Retinal pigment epithelial cell (primary cell): ENCODE data around the gene SWSAP1.
"Not testable (repeated sequence)": the region's sequence is repeated elsewhere in the genome, so short reads cannot be mapped to it uniquely, and the experiment has no call there.

ENCODE experiments used
- DNase-seq: peaks from one replicate; pipeline ENCODE4 v3.0.0-alpha.2; 2010; ENCODE audit warnings: low read depth
- H3K4me3 ChIP-seq: 2 replicates; pipeline ENCODE4 v1.5.1; 2011; ENCODE audit warnings: mild to moderate bottlenecking, low read length, control low read depth, moderate library complexity
- TF ChIP-seq, protein P1 (sequence below): conservative IDR thresholded peaks from 2 replicates; pipeline ENCODE4 v1.5.1; 2011; ENCODE audit warnings: low read depth, low read length, control low read depth, inconsistent platforms

SWSAP1 gene

DNA sequence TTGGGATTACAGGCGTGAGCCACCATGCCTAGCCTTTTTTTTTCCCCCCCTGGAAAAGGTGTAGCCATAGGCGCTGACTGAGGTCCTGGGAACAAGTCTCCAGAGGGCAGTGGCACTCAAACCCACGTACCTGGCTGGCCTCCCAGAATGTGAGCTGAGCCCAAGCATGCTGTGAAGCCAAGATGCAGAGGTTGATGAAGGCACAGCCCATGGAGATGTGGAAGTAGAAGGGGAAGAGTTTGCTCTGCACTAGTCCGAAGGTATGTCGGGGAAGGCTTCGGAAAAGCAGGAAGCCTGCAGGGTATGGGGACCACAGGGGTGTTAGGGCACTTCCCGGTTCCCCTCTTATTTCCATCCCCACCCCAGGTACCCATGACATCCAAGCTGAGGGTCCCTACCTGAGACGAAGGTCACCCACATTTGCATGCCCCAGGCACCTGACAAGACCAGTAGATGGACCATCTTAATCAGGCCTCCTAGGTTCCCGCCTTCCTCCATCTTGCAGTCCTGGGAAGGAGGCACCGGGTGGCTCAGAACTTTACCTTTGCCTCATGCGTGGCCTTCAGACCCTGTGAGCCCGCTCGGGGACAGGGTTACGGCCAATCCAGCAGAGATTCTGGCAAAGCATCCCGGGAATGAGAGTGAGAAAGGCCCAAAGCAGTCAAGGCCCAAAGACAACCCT is 29.2 kb upstream of the SWSAP1 start:
- DNase-seq: no peak
- TF ChIP-seq, protein P1, sequence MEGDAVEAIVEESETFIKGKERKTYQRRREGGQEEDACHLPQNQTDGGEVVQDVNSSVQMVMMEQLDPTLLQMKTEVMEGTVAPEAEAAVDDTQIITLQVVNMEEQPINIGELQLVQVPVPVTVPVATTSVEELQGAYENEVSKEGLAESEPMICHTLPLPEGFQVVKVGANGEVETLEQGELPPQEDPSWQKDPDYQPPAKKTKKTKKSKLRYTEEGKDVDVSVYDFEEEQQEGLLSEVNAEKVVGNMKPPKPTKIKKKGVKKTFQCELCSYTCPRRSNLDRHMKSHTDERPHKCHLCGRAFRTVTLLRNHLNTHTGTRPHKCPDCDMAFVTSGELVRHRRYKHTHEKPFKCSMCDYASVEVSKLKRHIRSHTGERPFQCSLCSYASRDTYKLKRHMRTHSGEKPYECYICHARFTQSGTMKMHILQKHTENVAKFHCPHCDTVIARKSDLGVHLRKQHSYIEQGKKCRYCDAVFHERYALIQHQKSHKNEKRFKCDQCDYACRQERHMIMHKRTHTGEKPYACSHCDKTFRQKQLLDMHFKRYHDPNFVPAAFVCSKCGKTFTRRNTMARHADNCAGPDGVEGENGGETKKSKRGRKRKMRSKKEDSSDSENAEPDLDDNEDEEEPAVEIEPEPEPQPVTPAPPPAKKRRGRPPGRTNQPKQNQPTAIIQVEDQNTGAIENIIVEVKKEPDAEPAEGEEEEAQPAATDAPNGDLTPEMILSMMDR: no peak
- H3K4me3 ChIP-seq: peak overlapping the region; percentile 88

DNA sequence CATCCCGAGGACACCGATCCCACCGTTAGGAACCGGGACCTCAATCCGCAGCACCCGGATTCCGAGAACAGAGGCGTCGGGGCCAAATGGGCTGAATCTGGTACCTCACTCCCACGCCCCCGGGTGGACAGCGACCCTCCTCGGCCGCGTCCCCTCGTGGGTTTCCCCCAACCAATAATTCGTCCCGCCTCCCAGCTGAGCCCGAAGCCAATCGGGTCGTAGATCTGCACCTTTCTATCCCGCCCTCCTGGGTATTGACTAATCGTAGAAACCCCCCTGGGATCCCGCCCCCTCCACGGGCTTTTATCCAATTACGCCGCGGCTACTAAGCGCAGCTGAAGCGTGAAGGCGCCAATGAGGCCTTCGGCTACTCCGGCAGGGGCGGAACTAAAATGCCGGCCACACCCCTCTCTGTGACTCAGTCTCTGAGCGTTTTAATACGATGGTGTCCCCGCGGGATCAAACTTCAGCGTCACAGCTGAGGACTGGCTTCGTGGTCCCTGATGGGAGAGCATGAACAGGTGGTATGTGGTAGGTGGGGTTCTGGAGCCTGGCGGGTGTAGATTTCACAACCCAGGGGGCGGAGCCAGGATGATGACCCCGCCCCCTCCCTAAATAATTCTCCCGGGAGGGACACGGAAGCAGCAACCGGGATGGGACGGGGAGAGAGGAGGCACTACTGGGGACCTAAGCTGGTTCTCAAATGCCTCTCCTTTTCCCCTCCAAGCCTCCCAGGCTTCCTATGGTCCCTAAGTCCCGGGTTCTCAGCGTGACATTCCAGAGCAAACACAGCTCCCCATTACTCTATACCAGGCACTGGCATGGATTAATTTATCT is 28.1 kb upstream of the SWSAP1 start, which contains the start of the genes CCDC159 and TMEM205:
Gene CCDC159 (plus strand): TSS at position 416 of the 837 bp plus-strand sequence. CDS start 88 bp downstream, at position 504.
Gene TMEM205 (minus strand): TSS at position 165 of the 837 bp plus-strand sequence. CDS start 649 bp downstream, outside the sequence.
- peak; percentile 98 for DNase-seq
- H3K4me3 ChIP-seq: peak within 1 kb of the TSS; percentile 88
- TF ChIP-seq, protein P1: no peak

- H3K4me3 ChIP-seq: no peak overlapping the region
- DNase-seq: no peak
- TF ChIP-seq, protein P1: no peak
These were observed 26.9 kb upstream of the SWSAP1 start for GRCh38 chr19:11347546-11348039.

- TF ChIP-seq, protein P1: no peak
- no peak overlapping the region for H3K4me3 ChIP-seq
- DNase-seq: no peak
These were observed 25.3 kb upstream of the SWSAP1 start for GRCh38 chr19:11349171-11349570.

- DNase-seq: not testable (repeated sequence)
These were observed 20.4 kb upstream of the SWSAP1 start for GRCh38 chr19:11354102-11354501.

GRCh38 chr19:11355160-11356073 is 19.0 kb upstream of the SWSAP1 start, which contains the start of gene PLPPR2:
Gene PLPPR2, plus strand, starts transcription at chr19:11355432. Its CDS starts 2,242 bp downstream, at chr19:11357674.
- no peak for DNase-seq
- TF ChIP-seq, protein P1: no peak
- peak within 1 kb of the TSS; percentile 56 for H3K4me3 ChIP-seq

More at GRCh38 chr19:11354102-11354501, 20.4 kb upstream of the SWSAP1 start:
- H3K4me3 ChIP-seq: not testable (repeated sequence)
